GM19193 (cell line): ENCODE results near the gene CD99.
"Not testable (repeated sequence)": the region's sequence is repeated elsewhere in the genome, so short reads cannot be mapped to it uniquely, and the experiment has no call there.

Source experiments
- POLR2A ChIP-seq: IDR thresholded peaks from 4 replicates; pipeline ENCODE4 v1.6.1; 2011; ENCODE audit not compliant: insufficient read depth, insufficient read length; ENCODE audit errors: extremely low read depth

Gene CD99

GRCh38 chrX:2723286-2723879 lies 32.3 kb downstream of the CD99 start:
- TF ChIP-seq POLR2A: no peak

- no peak for TF ChIP-seq POLR2A
Measured at GRCh38 chrX:2732076-2732475, 41.0 kb downstream of the CD99 start.

GRCh38 chrX:2732649-2733048 lies 41.6 kb downstream of the CD99 start:
- TF ChIP-seq POLR2A: no peak

GRCh38 chrX:2733286-2733685 lies 42.2 kb downstream of the CD99 start:
- no peak for TF ChIP-seq POLR2A

- no peak for TF ChIP-seq POLR2A
Measured at GRCh38 chrX:2735270-2735669, 44.2 kb downstream of the CD99 start.

GRCh38 chrX:2740672-2741071 lies 49.6 kb downstream of the CD99 start:
- no peak for TF ChIP-seq POLR2A

- TF ChIP-seq POLR2A: no peak
Measured at GRCh38 chrX:2741386-2741785, 50.3 kb downstream of the CD99 start.

GRCh38 chrX:2748171-2748814 lies 57.2 kb downstream of the CD99 start:
- no peak for TF ChIP-seq POLR2A

- TF ChIP-seq POLR2A: no peak
Measured at GRCh38 chrX:2748815-2749188, 57.7 kb downstream of the CD99 start.

GRCh38 chrX:2751291-2751690 lies 60.2 kb downstream of the CD99 start:
- TF ChIP-seq POLR2A: no peak

GRCh38 chrX:2751874-2752300 lies 60.8 kb downstream of the CD99 start, which contains the start of gene XG:
XG (plus strand) TSS chrX:2752040; CDS start chrX:2752275, 235 bp downstream.
- not testable (repeated sequence) for TF ChIP-seq POLR2A

- TF ChIP-seq POLR2A: no peak
Measured at GRCh38 chrX:2756548-2756947, 65.5 kb downstream of the CD99 start.

- no peak for TF ChIP-seq POLR2A
Measured at GRCh38 chrX:2761246-2761645, 70.2 kb downstream of the CD99 start.

- TF ChIP-seq POLR2A: no peak
Measured at GRCh38 chrX:2765549-2765830, 74.4 kb downstream of the CD99 start.

GRCh38 chrX:2766906-2767305 lies 75.8 kb downstream of the CD99 start:
- TF ChIP-seq POLR2A: no peak

GRCh38 chrX:2767631-2768455 lies 76.7 kb downstream of the CD99 start:
- no peak for TF ChIP-seq POLR2A
